Measurements from ENCODE around the gene RCL1.

DNA sequence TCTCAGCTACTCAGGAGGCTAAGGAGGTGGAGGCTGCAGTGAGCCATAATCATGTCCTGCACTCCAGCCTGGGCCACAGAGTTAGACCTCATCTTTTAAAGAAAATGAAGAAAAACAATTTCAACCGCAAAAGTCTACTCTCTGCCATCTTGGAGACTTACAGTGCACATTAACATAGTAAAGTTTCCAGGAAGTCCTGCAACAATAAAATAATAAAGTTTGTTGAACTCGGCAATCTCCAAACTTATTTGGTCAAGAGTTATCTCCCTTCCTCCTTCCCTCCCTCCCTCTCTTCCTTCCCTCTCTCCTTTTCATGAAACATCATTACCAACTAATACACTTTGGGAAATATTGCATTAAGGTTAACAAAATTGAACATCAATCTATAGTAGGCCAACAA, 98.2 kb downstream of the RCL1 start:
- TF ChIP-seq REST (IDR thresholded peaks at IDR 0.05) (no peak), USF2 (IDR thresholded peaks at IDR 0.05) (no peak), EP300 (IDR thresholded peaks at IDR 0.05) (no peak), ESRRA (IDR thresholded peaks at IDR 0.05; ENCODE audit: borderline replicate concordance, low read length) (no peak), CTCF (IDR thresholded peaks at IDR 0.05) (no peak), EHMT2 (IDR thresholded peaks at IDR 0.05; ENCODE audit: low read depth) (no peak), POLR2A (IDR thresholded peaks at IDR 0.05; ENCODE audit: low read length) (no peak), RARB (CRISPR knock-in tag; IDR thresholded peaks at IDR 0.05) (no peak), SMC3 (IDR thresholded peaks at IDR 0.05) (no peak), MAX (IDR thresholded peaks at IDR 0.05) (no peak), RFX5 (IDR thresholded peaks at IDR 0.05) (no peak), CHD4 (IDR thresholded peaks at IDR 0.05; ENCODE audit: borderline replicate concordance) (no peak)
